ENCODE results near the gene CPTP. TPM values are rescaled to one million over a fixed set of nuclear protein-coding genes. Genes with fewer than 3 reads are reported as not detected.

CPTP gene
- total RNA-seq, 4 donors from 2014 or later = 8.5 to 18.6 (median 11.5) TPM

GRCh38 chr1:1337793-1338147 lies 13.2 kb downstream of the CPTP start:
- no peak for ATAC-seq (ENCODE audit: low FRiP score)
- no peak for DNase-seq (ENCODE audit: low spot score)
- no peak for TF ChIP-seq CTCF (IDR thresholded peaks at IDR 0.05)

- no peak for TF ChIP-seq CTCF (IDR thresholded peaks at IDR 0.05)
- no peak for DNase-seq (ENCODE audit: low spot score)
- no peak for ATAC-seq (ENCODE audit: low FRiP score)
Observed at GRCh38 chr1:1338278-1338677, 13.7 kb downstream of the CPTP start.

GRCh38 chr1:1340185-1340584 lies 15.6 kb downstream of the CPTP start:
- no peak for TF ChIP-seq CTCF (IDR thresholded peaks at IDR 0.05)

GRCh38 chr1:1340791-1341548 lies 16.4 kb downstream of the CPTP start:
- TF ChIP-seq CTCF (IDR thresholded peaks at IDR 0.05) = no peak
- no peak for ATAC-seq (ENCODE audit: low FRiP score)
- DNase-seq (ENCODE audit: low spot score) = no peak

More at GRCh38 chr1:1340185-1340584, 15.6 kb downstream of the CPTP start:
- DNase-seq (ENCODE audit: low spot score) = no peak
- no peak for ATAC-seq (ENCODE audit: low FRiP score)

- ATAC-seq (ENCODE audit: low FRiP score) (no peak), DNase-seq (ENCODE audit: low spot score) (no peak)
- TF ChIP-seq CTCF (IDR thresholded peaks at IDR 0.05) = no peak
Observed at GRCh38 chr1:1341549-1342021, 17.0 kb downstream of the CPTP start.

- TF ChIP-seq CTCF (IDR thresholded peaks at IDR 0.05) = no peak
- no peak for ATAC-seq (ENCODE audit: low FRiP score)
- no peak for DNase-seq (ENCODE audit: low spot score)
Observed at GRCh38 chr1:1342061-1342562, 17.5 kb downstream of the CPTP start.

- DNase-seq (ENCODE audit: low spot score) = no peak
- no peak for TF ChIP-seq CTCF (IDR thresholded peaks at IDR 0.05)
Observed at GRCh38 chr1:1342584-1343115, 18.0 kb downstream of the CPTP start.

More at GRCh38 chr1:1342584-1343115, 18.0 kb downstream of the CPTP start:
- ATAC-seq (ENCODE audit: low FRiP score) = no peak

All from omental fat pad (tissue), 4 donors.